Measurements from ENCODE around the gene CAMK4. TPM values are rescaled to one million over a fixed set of nuclear protein-coding genes. Genes with fewer than 3 reads are reported as not detected.

CAMK4 gene
- total RNA-seq, 1 donor from 2014 or later: 3.8 TPM

GRCh38 chr5:111308951-111309350, 84.8 kb downstream of the CAMK4 start:
- Mint-ChIP-seq H3K4me1 (ENCODE audit: low read depth, unreplicated experiment) (no peaks in the 10 kb centered on the region), H3K27ac (ENCODE audit: unreplicated experiment) (no peak overlapping the region), H3K36me3 (ENCODE audit: low read depth, unreplicated experiment) (no peaks in the 10 kb centered on the region), H3K27me3 (ENCODE audit: low read depth, unreplicated experiment) (no peaks in the 10 kb centered on the region), H3K4me3 (ENCODE audit: unreplicated experiment) (no peak overlapping the region), H3K9me3 (ENCODE audit: unreplicated experiment) (no peaks in the 10 kb centered on the region)
- Histone ChIP-seq H3K4me1 (ENCODE audit: insufficient read depth, low read length) (no peaks in the 10 kb centered on the region), H3K9ac (ENCODE audit: low read length) (no peak overlapping the region), H4K20me1 (ENCODE audit: insufficient read depth, low read length) (no peaks in the 10 kb centered on the region), H2AFZ (ENCODE audit: low read depth, low read length) (no peak overlapping the region), H3K4me2 (ENCODE audit: low read length) (no peak overlapping the region), H3K9me3 (ENCODE audit: insufficient read depth, low read depth, low read length) (no peaks in the 10 kb centered on the region), H3K4me3 (ENCODE audit: insufficient read depth, low read depth, low read length) (no peak overlapping the region), H3K36me3 (ENCODE audit: insufficient read depth, low read length) (no peaks in the 10 kb centered on the region), H3K27ac (ENCODE audit: low read depth, low read length) (no peak overlapping the region), H3K27me3 (ENCODE audit: insufficient read depth, low read length) (no peaks in the 10 kb centered on the region), H3K79me2 (ENCODE audit: insufficient read depth, low read length) (no peaks in the 10 kb centered on the region)
- no peak for TF ChIP-seq CTCF (IDR thresholded peaks at IDR 0.05; ENCODE audit: insufficient read depth, low read depth, low read length)
- TF ChIP-seq EZH2 (IDR thresholded peaks at IDR 0.05; ENCODE audit: insufficient read depth, low read length): no peak
- no peak for DNase-seq (ENCODE audit: low read depth)
- no peak for FAIRE-seq

- Histone ChIP-seq H3K27me3 (ENCODE audit: insufficient read depth, low read length) (no peaks in the 10 kb centered on the region), H4K20me1 (ENCODE audit: insufficient read depth, low read length) (no peaks in the 10 kb centered on the region), H3K36me3 (ENCODE audit: insufficient read depth, low read length) (no peaks in the 10 kb centered on the region), H3K4me3 (ENCODE audit: insufficient read depth, low read depth, low read length) (no peak overlapping the region), H3K9ac (ENCODE audit: low read length) (no peak overlapping the region), H3K9me3 (ENCODE audit: insufficient read depth, low read depth, low read length) (no peaks in the 10 kb centered on the region), H3K4me2 (ENCODE audit: low read length) (no peak overlapping the region), H3K79me2 (ENCODE audit: insufficient read depth, low read length) (no peaks in the 10 kb centered on the region), H3K27ac (ENCODE audit: low read depth, low read length) (no peak overlapping the region), H2AFZ (ENCODE audit: low read depth, low read length) (no peak overlapping the region), H3K4me1 (ENCODE audit: insufficient read depth, low read length) (no peaks in the 10 kb centered on the region)
- no peaks in the 10 kb centered on the region for H3K9me3 Mint-ChIP-seq (ENCODE audit: unreplicated experiment)
- DNase-seq (ENCODE audit: low read depth): no peak
- FAIRE-seq: no peak
- no peak overlapping the region for H3K4me3 Mint-ChIP-seq (ENCODE audit: unreplicated experiment)
- H3K36me3 Mint-ChIP-seq (ENCODE audit: low read depth, unreplicated experiment): no peaks in the 10 kb centered on the region
- no peak overlapping the region for H3K27ac Mint-ChIP-seq (ENCODE audit: unreplicated experiment)
- H3K27me3 Mint-ChIP-seq (ENCODE audit: low read depth, unreplicated experiment): no peaks in the 10 kb centered on the region
- H3K4me1 Mint-ChIP-seq (ENCODE audit: low read depth, unreplicated experiment): no peaks in the 10 kb centered on the region
- TF ChIP-seq CTCF (IDR thresholded peaks at IDR 0.05; ENCODE audit: insufficient read depth, low read depth, low read length): no peak
- no peak for TF ChIP-seq EZH2 (IDR thresholded peaks at IDR 0.05; ENCODE audit: insufficient read depth, low read length)
Observed at GRCh38 chr5:111309384-111309783, 85.2 kb downstream of the CAMK4 start.

- Histone ChIP-seq H3K27me3 (ENCODE audit: insufficient read depth, low read length) (no peaks in the 10 kb centered on the region), H3K9me3 (ENCODE audit: insufficient read depth, low read depth, low read length) (no peaks in the 10 kb centered on the region), H3K36me3 (ENCODE audit: insufficient read depth, low read length) (no peaks in the 10 kb centered on the region), H3K27ac (ENCODE audit: low read depth, low read length) (no peak overlapping the region), H3K9ac (ENCODE audit: low read length) (no peak overlapping the region), H3K4me2 (ENCODE audit: low read length) (no peak overlapping the region), H2AFZ (ENCODE audit: low read depth, low read length) (no peak overlapping the region), H3K79me2 (ENCODE audit: insufficient read depth, low read length) (no peaks in the 10 kb centered on the region), H3K4me3 (ENCODE audit: insufficient read depth, low read depth, low read length) (no peak overlapping the region), H3K4me1 (ENCODE audit: insufficient read depth, low read length) (no peaks in the 10 kb centered on the region), H4K20me1 (ENCODE audit: insufficient read depth, low read length) (no peaks in the 10 kb centered on the region)
- H3K27ac Mint-ChIP-seq (ENCODE audit: unreplicated experiment): no peak overlapping the region
- H3K9me3 Mint-ChIP-seq (ENCODE audit: unreplicated experiment): no peaks in the 10 kb centered on the region
- no peaks in the 10 kb centered on the region for H3K36me3 Mint-ChIP-seq (ENCODE audit: low read depth, unreplicated experiment)
- DNase-seq (ENCODE audit: low read depth) (no peak), FAIRE-seq (no peak)
- H3K4me1 Mint-ChIP-seq (ENCODE audit: low read depth, unreplicated experiment): no peaks in the 10 kb centered on the region
- H3K4me3 Mint-ChIP-seq (ENCODE audit: unreplicated experiment): no peak overlapping the region
- TF ChIP-seq CTCF (IDR thresholded peaks at IDR 0.05; ENCODE audit: insufficient read depth, low read depth, low read length): no peak
- no peak for TF ChIP-seq EZH2 (IDR thresholded peaks at IDR 0.05; ENCODE audit: insufficient read depth, low read length)
- H3K27me3 Mint-ChIP-seq (ENCODE audit: low read depth, unreplicated experiment): no peaks in the 10 kb centered on the region
Observed at GRCh38 chr5:111310711-111311620, 86.8 kb downstream of the CAMK4 start.
